ENCODE results near the gene PLCB1. TPM values are rescaled to one million over a fixed set of nuclear protein-coding genes. Genes with fewer than 3 reads are reported as not detected.

The PLCB1 gene
- total RNA-seq, 1 donor from 2014 or later: 10.7 TPM

DNA sequence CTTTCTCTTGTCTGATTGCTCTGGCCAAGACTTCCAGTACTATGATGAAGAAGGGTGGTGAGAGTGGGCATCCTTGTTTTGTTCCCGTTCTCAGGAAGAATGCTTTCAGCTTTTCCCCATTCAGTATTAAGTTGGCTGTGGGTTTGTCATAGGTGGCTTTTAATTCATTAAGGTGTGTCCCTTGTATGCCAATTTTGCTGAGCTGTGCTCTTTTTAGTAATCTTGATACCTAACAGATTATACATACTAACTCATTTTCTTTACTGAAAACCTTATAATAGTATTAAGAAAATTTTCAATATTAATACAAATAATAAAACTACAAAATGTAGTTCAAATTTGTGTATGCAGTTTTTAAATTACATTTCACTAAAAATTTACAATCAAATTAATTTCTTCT, 557.3 kb downstream of the PLCB1 start:
- no peaks in the 10 kb centered on the region for H3K9me3 ChIP-seq (ENCODE audit: insufficient read depth, low read depth, low read length)
- peaks cover 8% of the 10 kb centered on the region for H3K4me1 ChIP-seq (ENCODE audit: insufficient read depth, low read length)
- no peak overlapping the region for H2AFZ ChIP-seq (ENCODE audit: low read depth, low read length)
- H3K79me2 ChIP-seq (ENCODE audit: insufficient read depth, low read length): no peaks in the 10 kb centered on the region
- no peak overlapping the region for H3K27ac Mint-ChIP-seq (ENCODE audit: unreplicated experiment)
- no peak overlapping the region for H3K27ac ChIP-seq (ENCODE audit: low read depth, low read length)
- H3K9me3 Mint-ChIP-seq (ENCODE audit: unreplicated experiment): peaks cover 9% of the 10 kb centered on the region
- H3K4me3 ChIP-seq (ENCODE audit: insufficient read depth, low read depth, low read length): no peak overlapping the region
- no peak overlapping the region for H3K9ac ChIP-seq (ENCODE audit: low read length)
- H3K27me3 ChIP-seq (ENCODE audit: insufficient read depth, low read length): no peaks in the 10 kb centered on the region
- peaks cover 9% of the 10 kb centered on the region for H3K36me3 Mint-ChIP-seq (ENCODE audit: low read depth, unreplicated experiment)
- no peak for FAIRE-seq
- peaks cover 11% of the 10 kb centered on the region for H3K4me1 Mint-ChIP-seq (ENCODE audit: low read depth, unreplicated experiment)
- no peaks in the 10 kb centered on the region for H4K20me1 ChIP-seq (ENCODE audit: insufficient read depth, low read length)
- DNase-seq (ENCODE audit: low read depth): no peak
- no peak overlapping the region for H3K4me2 ChIP-seq (ENCODE audit: low read length)
- H3K36me3 ChIP-seq (ENCODE audit: insufficient read depth, low read length): no peaks in the 10 kb centered on the region
- no peaks in the 10 kb centered on the region for H3K27me3 Mint-ChIP-seq (ENCODE audit: low read depth, unreplicated experiment)
- no peak for TF ChIP-seq EZH2 (IDR thresholded peaks at IDR 0.05; ENCODE audit: insufficient read depth, low read length)
- TF ChIP-seq, protein P1, sequence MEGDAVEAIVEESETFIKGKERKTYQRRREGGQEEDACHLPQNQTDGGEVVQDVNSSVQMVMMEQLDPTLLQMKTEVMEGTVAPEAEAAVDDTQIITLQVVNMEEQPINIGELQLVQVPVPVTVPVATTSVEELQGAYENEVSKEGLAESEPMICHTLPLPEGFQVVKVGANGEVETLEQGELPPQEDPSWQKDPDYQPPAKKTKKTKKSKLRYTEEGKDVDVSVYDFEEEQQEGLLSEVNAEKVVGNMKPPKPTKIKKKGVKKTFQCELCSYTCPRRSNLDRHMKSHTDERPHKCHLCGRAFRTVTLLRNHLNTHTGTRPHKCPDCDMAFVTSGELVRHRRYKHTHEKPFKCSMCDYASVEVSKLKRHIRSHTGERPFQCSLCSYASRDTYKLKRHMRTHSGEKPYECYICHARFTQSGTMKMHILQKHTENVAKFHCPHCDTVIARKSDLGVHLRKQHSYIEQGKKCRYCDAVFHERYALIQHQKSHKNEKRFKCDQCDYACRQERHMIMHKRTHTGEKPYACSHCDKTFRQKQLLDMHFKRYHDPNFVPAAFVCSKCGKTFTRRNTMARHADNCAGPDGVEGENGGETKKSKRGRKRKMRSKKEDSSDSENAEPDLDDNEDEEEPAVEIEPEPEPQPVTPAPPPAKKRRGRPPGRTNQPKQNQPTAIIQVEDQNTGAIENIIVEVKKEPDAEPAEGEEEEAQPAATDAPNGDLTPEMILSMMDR (IDR thresholded peaks at IDR 0.05; ENCODE audit: insufficient read depth, low read depth, low read length): no peak
- no peak overlapping the region for H3K4me3 Mint-ChIP-seq (ENCODE audit: unreplicated experiment)

DNA sequence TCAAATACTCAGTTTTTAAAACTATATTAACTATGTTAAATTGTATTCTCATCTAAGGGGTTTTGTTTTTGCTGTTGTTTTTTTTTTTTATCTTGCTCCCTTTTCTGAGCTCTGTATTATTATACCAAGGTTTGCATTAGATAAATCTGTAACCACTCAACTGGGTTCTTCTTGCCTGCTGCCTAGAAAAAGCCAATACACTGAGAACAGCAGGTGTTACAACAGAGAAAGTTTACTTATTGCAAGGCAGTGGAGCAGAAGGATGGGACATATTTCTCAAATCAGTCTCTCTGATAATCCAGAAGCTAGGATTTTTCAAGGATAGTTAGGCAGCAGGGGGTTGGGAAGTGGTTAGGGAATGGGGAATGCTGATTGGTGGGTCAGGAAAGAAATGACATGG, 558.0 kb downstream of the PLCB1 start:
- H3K27ac Mint-ChIP-seq (ENCODE audit: unreplicated experiment): no peak overlapping the region

DNA sequence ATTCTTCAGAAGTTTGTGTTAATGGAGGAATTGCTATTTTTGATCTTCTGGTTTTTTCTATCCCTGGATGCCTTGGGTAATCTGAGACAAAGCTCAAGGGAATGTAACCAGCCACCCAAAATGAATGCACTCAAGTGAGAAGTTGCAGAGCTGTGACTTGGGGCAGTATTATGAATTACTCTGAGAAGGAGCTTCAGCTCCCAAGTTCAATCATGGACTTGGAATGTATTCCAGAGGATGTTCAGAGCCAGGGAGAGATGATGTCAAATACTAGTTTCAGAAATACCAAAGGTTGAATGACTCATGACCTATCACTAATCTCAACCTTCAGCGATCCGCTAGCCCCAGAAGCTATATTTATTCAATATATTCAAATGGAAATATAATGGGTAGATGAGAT, 561.6 kb downstream of the PLCB1 start:
- Histone ChIP-seq H3K36me3 (ENCODE audit: insufficient read depth, low read length) (no peaks in the 10 kb centered on the region), H3K27ac (ENCODE audit: low read depth, low read length) (peak overlapping the region; percentile 14), H3K9ac (ENCODE audit: low read length) (no peak overlapping the region), H4K20me1 (ENCODE audit: insufficient read depth, low read length) (no peaks in the 10 kb centered on the region), H3K79me2 (ENCODE audit: insufficient read depth, low read length) (no peaks in the 10 kb centered on the region), H3K27me3 (ENCODE audit: insufficient read depth, low read length) (no peaks in the 10 kb centered on the region), H3K4me1 (ENCODE audit: insufficient read depth, low read length) (peaks cover 8% of the 10 kb centered on the region), H3K9me3 (ENCODE audit: insufficient read depth, low read depth, low read length) (no peaks in the 10 kb centered on the region), H2AFZ (ENCODE audit: low read depth, low read length) (no peak overlapping the region), H3K4me2 (ENCODE audit: low read length) (peak overlapping the region; percentile 19), H3K4me3 (ENCODE audit: insufficient read depth, low read depth, low read length) (no peak overlapping the region)
- Mint-ChIP-seq H3K36me3 (ENCODE audit: low read depth, unreplicated experiment) (no peaks in the 10 kb centered on the region), H3K27ac (ENCODE audit: unreplicated experiment) (no peak overlapping the region), H3K27me3 (ENCODE audit: low read depth, unreplicated experiment) (no peaks in the 10 kb centered on the region), H3K9me3 (ENCODE audit: unreplicated experiment) (peaks cover 5% of the 10 kb centered on the region), H3K4me1 (ENCODE audit: low read depth, unreplicated experiment) (peaks cover 14% of the 10 kb centered on the region), H3K4me3 (ENCODE audit: unreplicated experiment) (no peak overlapping the region)
- no peak for TF ChIP-seq EZH2 (IDR thresholded peaks at IDR 0.05; ENCODE audit: insufficient read depth, low read length)
- TF ChIP-seq, protein P1 (IDR thresholded peaks at IDR 0.05; ENCODE audit: insufficient read depth, low read depth, low read length): no peak
- FAIRE-seq: peak; percentile 84
- DNase-seq (ENCODE audit: low read depth): peak; percentile 90

More for the DNA sequence above, 558.0 kb downstream of the PLCB1 start:
- Mint-ChIP-seq H3K9me3 (ENCODE audit: unreplicated experiment) (peaks cover 9% of the 10 kb centered on the region), H3K4me1 (ENCODE audit: low read depth, unreplicated experiment) (peaks cover 14% of the 10 kb centered on the region), H3K27me3 (ENCODE audit: low read depth, unreplicated experiment) (no peaks in the 10 kb centered on the region), H3K36me3 (ENCODE audit: low read depth, unreplicated experiment) (peaks cover 4% of the 10 kb centered on the region), H3K4me3 (ENCODE audit: unreplicated experiment) (no peak overlapping the region)
- Histone ChIP-seq H3K9ac (ENCODE audit: low read length) (no peak overlapping the region), H3K9me3 (ENCODE audit: insufficient read depth, low read depth, low read length) (no peaks in the 10 kb centered on the region), H3K4me3 (ENCODE audit: insufficient read depth, low read depth, low read length) (no peak overlapping the region), H2AFZ (ENCODE audit: low read depth, low read length) (no peak overlapping the region), H3K27me3 (ENCODE audit: insufficient read depth, low read length) (no peaks in the 10 kb centered on the region), H4K20me1 (ENCODE audit: insufficient read depth, low read length) (no peaks in the 10 kb centered on the region), H3K4me1 (ENCODE audit: insufficient read depth, low read length) (peaks cover 8% of the 10 kb centered on the region), H3K4me2 (ENCODE audit: low read length) (no peak overlapping the region), H3K27ac (ENCODE audit: low read depth, low read length) (no peak overlapping the region), H3K36me3 (ENCODE audit: insufficient read depth, low read length) (no peaks in the 10 kb centered on the region), H3K79me2 (ENCODE audit: insufficient read depth, low read length) (no peaks in the 10 kb centered on the region)
- no peak for FAIRE-seq
- DNase-seq (ENCODE audit: low read depth): no peak
- TF ChIP-seq EZH2 (IDR thresholded peaks at IDR 0.05; ENCODE audit: insufficient read depth, low read length): no peak
- TF ChIP-seq, protein P1 (IDR thresholded peaks at IDR 0.05; ENCODE audit: insufficient read depth, low read depth, low read length): no peak

Data from astrocyte (in vitro differentiated cells and primary cell).